GM18867 (cell line): Measurements from ENCODE around the gene CBX5.
"Not testable (repeated sequence)": the region's sequence is repeated elsewhere in the genome, so short reads cannot be mapped to it uniquely, and the experiment has no call there.

Source experiments
- ATAC-seq: cut with Tn5 transposase; IDR thresholded peaks from one replicate; pipeline ENCODE4 v1.9.1; 2021; ENCODE audit warnings: mild to moderate bottlenecking, moderate library complexity; ENCODE audit not compliant: unreplicated experiment

Gene CBX5

GRCh38 chr12:54270345-54270744 is 9.6 kb downstream of the CBX5 start:
- ATAC-seq: no peak

DNA sequence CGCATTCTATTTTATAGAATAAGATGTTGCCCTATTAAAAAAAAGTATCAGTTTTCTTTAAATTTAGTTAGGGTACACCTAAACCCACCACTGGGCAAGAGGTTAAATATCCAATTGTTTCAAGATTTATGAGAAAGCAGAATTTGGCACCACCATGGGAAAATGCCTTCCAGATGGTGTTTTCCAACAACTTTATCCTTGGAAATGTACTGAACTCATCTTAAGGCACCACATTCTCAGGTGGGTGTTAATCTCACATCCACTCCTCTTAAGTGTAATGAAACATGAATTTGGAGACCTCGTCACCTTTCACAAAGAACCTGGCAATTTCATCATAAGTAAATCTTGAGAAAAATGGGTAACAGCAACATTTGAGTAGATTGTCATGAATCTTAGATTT is 13.1 kb downstream of the CBX5 start:
- ATAC-seq: no peak

DNA sequence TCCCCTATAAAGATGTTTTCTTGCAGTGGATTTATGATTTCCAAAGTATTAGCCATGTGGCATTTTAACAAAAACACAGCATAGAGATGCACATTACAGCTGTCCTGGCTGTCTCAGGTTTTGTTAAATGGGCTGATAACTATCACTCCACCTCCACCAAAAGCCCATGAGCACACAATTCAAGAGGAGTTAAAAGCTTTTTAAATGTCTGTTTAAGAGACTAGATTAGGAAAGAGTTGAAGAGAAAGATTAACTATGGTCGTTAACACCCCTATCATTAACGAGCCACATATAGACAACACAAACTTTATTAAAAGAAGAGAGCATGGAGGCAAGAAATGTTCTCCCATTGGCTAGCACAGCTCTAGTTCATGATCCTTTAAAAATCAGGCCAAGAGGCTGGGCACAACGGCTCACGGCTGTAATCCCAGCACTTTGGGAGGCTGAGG is 14.5 kb downstream of the CBX5 start:
- no peak for ATAC-seq

GRCh38 chr12:54262403-54262925 is 17.5 kb downstream of the CBX5 start:
- ATAC-seq: no peak

GRCh38 chr12:54261815-54262402 is 18.0 kb downstream of the CBX5 start:
- no peak for ATAC-seq

- no peak for ATAC-seq
Observed at GRCh38 chr12:54259194-54260011, 20.5 kb downstream of the CBX5 start.

DNA sequence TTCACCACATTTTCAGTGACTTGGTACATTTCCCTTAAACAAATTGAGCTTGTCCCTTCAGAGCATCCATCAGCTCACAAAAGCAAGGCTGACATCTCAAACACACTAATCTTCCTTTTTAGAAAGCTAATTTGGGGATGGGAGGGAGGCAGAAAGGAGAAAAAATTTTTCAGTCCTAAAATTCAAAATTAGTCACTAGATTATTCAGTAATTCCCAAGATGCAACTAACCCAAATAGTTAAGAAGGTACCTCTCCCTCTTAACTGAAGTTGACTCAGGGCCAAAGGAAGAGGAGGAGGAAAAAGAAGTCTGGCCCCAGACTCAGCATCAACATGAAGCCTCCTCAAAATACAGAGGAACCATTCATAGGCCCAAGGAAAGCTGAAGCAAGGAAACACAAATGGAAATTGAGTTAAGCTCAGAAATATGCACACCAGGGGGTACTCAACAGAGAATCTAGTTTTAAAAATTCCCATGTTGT is 21.7 kb downstream of the CBX5 start:
- ATAC-seq: no peak

DNA sequence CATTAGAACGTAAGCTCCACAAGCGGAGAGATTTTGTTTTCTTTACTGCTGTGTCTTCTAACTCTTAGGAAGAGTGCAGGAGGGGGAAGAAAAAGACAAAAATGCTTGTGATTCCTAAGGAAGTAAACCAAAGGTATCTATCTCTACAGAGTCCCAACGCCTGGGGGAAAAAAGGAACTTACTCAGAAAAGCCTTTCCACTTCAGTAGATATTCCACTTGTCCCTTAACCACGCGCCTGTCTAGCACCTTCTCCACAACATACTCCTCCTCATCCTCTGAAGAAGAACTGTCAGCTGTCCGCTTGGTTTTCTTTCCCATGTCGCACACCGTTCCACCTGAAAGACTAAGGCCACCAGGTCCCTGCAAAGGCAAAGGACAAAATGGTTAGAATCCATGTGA is 22.6 kb downstream of the CBX5 start:
- ATAC-seq: no peak

- ATAC-seq: no peak
Observed at GRCh38 chr12:54253240-54253639, 26.7 kb downstream of the CBX5 start.

DNA sequence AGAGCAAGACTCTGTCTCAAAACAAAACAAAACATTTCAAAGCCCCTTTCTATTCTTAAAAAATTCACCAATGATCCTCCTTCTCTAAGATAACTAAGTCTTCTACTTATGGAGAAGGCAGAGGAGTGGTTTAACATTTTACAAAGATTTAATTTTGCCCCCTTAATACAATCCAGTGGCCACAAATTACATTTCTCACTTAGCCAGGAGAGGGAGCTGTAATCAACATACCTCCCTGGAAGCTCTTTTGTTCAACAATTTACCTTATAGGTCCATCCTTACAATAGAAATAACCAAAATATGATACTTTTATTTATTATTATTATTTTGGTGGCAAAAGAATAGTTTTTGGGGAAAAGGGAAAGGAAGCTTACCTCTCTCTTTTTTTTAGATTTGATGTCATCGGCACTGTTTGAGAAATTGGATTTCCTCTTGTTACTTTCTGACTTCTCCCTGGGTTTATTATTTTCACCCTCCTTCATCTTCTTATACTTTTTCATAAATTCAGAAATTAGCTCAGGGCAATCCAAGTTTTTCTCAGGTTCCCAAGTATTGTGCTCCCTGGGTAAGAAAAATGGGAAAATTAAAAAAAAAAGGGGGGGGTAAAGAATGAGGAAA is 28.1 kb downstream of the CBX5 start:
- no peak for ATAC-seq

DNA sequence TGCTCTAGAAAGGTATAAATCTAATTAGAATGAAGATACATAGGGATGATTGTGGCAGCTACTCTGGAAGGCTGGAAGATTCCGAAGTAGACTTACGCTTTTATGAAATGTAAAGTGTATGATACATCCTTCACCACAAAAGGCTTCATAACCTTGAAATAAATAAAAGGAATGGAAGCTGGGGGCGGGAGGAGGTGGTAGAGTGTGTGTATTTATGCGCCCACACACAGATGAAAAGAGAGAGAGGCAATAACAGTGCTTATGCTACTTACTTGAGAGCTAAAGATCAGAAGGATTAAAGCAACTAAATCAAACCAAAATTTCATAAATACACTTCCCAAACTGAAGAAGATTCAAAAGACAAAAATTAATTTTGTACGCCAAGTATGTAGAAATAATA is 30.4 kb downstream of the CBX5 start:
- no peak for ATAC-seq

GRCh38 chr12:54246011-54246641 is 33.8 kb downstream of the CBX5 start:
- no peak for ATAC-seq

DNA sequence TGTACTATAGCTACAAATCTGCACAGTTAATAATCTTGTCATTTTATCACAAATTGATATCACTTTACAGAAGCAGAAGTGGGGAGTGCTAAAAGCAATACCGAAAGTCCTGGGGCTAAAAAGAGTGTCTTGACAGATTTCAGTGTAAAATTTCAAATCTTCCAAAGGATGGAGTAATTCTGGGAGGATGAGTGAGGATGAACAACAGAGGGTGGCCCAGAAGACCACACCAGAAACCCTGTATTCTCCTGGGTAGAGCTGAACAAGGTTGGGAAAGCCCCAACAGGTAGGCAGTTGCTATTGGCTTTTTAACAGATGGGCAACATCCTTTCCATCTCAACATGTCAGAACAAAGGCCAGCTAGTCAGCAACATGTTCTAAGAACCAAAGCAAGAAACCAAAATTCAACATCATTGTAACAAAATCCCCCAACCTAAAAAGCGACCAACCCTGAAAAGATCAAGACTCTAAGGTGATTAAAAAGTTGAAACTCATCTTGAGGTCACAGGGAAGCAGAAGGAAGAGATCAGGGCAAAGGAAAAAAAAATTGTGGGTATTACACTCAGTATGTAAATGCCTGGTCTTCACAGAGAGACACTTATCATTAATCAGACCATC is 38.8 kb downstream of the CBX5 start:
- ATAC-seq: peak; percentile 66

GRCh38 chr12:54240129-54240528 is 39.8 kb downstream of the CBX5 start:
- no peak for ATAC-seq

DNA sequence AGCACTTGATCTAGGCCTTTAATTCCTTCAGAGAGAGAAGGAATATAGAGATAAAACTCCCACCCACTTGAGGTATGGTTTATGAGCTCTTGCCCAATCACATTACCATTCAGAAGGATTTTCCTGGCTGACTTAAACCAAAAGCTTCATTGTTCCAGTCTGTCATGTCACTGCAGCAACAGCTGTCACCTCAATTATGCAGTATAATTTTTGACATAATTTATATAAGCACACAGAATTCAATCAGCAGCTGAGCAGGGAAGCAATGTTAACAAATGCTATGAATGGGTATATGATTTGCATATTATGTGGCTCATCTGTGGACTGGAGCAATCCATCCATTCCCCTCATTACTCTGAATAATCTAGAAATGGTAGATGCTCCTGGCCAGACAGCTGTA is 40.3 kb downstream of the CBX5 start:
- no peak for ATAC-seq

DNA sequence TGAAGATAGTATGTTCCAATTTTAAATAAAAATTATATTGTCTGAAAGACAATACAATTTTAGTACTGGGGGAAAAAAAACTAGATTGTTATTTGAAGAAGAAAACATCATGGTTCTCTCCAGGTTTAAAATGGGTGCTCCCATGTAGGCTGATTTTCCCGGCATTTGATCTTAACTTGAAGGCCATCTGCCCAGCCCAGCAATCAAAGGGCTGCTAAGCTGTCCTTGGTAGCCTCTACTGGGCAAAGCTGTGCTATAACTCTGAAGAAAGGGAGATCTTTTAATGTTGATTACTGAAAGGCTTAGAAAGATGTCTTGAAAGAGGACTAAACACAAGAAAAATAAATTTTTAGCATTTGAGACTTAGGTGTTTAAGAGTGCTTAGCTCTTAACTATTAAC is 41.4 kb downstream of the CBX5 start:
- ATAC-seq: no peak

- no peak for ATAC-seq
Observed at GRCh38 chr12:54232790-54233189, 47.1 kb downstream of the CBX5 start.

DNA sequence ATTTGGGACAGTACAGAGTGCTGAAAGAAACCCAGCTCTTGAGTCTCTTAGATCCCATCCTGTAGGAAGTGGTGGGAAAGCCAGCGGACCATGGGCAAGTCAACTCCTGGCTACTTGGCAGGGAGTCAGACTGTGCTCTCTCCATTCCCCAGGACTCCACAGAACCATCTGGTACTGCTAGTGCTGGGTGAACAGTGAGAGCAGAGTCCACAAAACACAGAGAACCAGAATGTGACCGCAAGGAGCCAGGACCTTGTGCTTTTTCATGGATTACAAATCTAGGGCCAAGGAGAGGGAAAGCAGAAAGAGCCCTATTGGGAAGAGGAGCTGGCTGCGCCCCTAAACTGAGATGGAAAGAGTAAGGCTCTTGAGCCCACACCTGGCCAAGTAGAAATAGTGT is 48.7 kb downstream of the CBX5 start:
- ATAC-seq: not testable (repeated sequence)

- ATAC-seq: no peak
Observed at GRCh38 chr12:54230555-54230954, 49.4 kb downstream of the CBX5 start.

DNA sequence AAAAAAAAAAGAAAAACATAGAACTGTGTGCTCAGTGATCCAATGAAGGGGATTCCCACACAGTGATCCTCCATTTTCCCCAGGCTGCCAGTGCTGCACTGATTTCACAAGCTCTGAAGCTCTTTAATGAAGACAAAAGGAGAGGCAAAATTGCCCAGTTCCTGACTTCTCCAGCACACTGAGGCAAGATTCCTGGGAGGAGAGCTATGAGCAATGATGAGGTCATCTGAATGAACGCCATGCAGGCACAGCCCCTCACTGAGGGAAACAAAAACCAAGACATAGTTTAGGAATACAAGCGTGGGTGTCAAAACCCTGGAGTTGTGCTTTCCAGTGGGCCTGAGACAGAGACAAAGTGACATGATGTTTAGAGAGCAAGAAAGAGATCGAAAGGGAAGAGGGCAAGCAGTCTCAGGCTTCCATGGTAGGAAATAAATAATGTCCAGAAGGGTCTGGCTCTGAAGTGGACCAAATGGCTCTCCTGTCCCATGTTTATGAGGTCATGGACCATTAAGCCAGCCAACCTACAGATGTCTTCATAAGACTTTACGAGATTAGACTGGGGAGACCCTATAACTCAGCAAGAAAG is 50.2 kb downstream of the CBX5 start:
- ATAC-seq: no peak
